BJ (cell line): Measurements from ENCODE around the gene VAV2. TPM values are rescaled to one million over a fixed set of nuclear protein-coding genes. Genes with fewer than 3 reads are reported as not detected.

Source experiments
- CTCF ChIA-PET: fragments of 350-600 bp; formaldehyde crosslinking; extraction: SDS; loops from one replicate; lab custom pipeline; 2021; ENCODE audit warnings: antibody characterized with exemption, inconsistent platforms; lab: Yijun Ruan, JAX
- POLR2A ChIA-PET: fragments of 300-600 bp; sonication (Branson Sonifier 250); formaldehyde crosslinking; extraction: SDS; loops from one replicate; lab custom pipeline; 2021; ENCODE audit warnings: antibody characterized with exemption; lab: Charles Lee
- DNase-seq: peaks from one replicate; pipeline ENCODE4 v3.0.0-alpha.2; 2011; ENCODE audit warnings: low read depth
- H3K27me3 ChIP-seq: 2 replicates; pipeline ENCODE4 v1.6.0; 2011; ENCODE audit warnings: low read length; ENCODE audit not compliant: control insufficient read depth, insufficient read depth
- H3K36me3 ChIP-seq: 2 replicates; pipeline ENCODE4 v1.5.1; 2011; ENCODE audit warnings: low read length; ENCODE audit not compliant: control insufficient read depth, insufficient read depth
- H3K4me3 ChIP-seq: 2 replicates; pipeline ENCODE4 v1.5.1; 2011; ENCODE audit warnings: low read depth, mild to moderate bottlenecking, control low read depth, low read length
- CTCF ChIP-seq: IDR thresholded peaks from 2 replicates; pipeline ENCODE4 v1.5.1; 2011; ENCODE audit warnings: low read depth, mild to moderate bottlenecking, control low read depth, inconsistent platforms, low read length, moderate library complexity; ENCODE audit not compliant: insufficient read depth
- polyA plus RNA-seq: library from polyadenylated mRNA; depleted of rRNA; stranded (reverse); fragments of >200 nt; gene quantifications from 2 replicates; pipeline ENCODE4 v1.2.3, GENCODE V29; 2011

The VAV2 gene
- polyA plus RNA-seq, 1 experiment, result 9.9 TPM

- ChIA-PET CTCF (interaction anchor here (0.6 to 2.8 kb wide), 7 partner anchors 12 to 562 kb away, joined by 3 to 9 read pairs (median 3); partner anchors contain the start of gene FAM163B), POLR2A (no interaction called here)
- DNase-seq, result no peak
- no peaks in the 10 kb centered on the region for H3K36me3 ChIP-seq
- H3K27me3 ChIP-seq, result peaks cover 4% of the 10 kb centered on the region
- no peak overlapping the region for H3K4me3 ChIP-seq
- TF ChIP-seq CTCF, result no peak
These were observed 253.4 kb downstream of the VAV2 start for GRCh38 chr9:133738640-133739225.

DNA sequence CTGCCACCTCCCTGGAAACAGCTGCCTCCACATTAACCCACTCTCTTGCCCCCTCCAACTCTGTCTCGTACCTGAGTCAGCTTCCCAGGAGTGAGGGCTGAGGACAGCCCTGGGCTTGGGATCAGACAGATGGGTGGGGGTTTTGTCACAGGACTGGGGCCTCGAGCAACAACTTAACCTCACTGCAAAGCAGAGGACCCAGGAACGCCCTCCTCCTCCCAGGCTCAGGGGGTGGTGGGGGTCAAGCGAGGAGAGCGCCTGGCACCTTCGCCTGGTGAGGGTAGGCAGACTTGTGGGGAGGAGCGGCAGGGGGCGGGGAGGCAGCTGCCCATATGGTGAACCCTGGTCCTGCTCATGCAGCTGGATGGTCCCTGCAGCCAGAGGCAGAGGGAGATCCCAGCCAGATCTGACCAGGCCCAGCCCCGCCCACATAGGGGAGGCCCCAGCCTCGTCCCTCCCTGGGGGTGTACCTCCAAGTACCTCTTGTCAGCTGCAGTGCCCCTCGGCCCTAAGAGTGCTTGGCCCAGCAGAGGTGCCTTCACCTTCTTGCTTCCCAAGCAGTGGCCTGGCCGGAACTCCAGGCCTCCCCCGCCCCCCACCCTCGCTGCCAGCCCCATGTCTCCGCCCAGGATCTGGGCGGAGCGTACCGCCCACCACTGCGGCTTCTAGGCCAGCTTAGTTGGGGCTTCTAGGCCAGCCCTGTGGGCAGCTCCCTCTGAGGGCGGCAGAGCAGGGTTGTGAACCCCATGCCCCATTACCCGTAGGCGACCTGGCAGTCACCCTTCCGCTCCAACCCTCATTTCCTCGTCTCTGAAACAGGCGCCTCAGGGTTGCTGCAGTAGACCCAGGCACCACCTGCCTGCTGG is 254.1 kb downstream of the VAV2 start, which contains the start of gene SARDH:
SARDH (minus strand) TSS at position 579 of the 866 bp plus-strand sequence. CDS start 4,179 bp downstream, outside the sequence.
- POLR2A ChIA-PET, result no interaction called here
- no peak for DNase-seq

GRCh38 chr9:133737071-133737773 is 254.9 kb downstream of the VAV2 start:
- Histone ChIP-seq H3K4me3 (no peak overlapping the region), H3K27me3 (peaks cover 2% of the 10 kb centered on the region; the same call in 1 of the 2 replicates), H3K36me3 (no peaks in the 10 kb centered on the region)
- CTCF ChIA-PET, result interaction anchor here (2.8 kb wide), 1 partner anchor 10 kb away, joined by 9 read pairs; no protein-coding TSS in a partner anchor
- DNase-seq, result no peak
- TF ChIP-seq CTCF, result no peak
- POLR2A ChIA-PET, result no interaction called here

More for the DNA sequence above, 254.1 kb downstream of the VAV2 start, which contains the start of gene SARDH:
- no peak for TF ChIP-seq CTCF
- Histone ChIP-seq H3K36me3 (no peaks in the 10 kb centered on the region), H3K4me3 (peak within 1 kb of the TSS; percentile 27), H3K27me3 (peaks cover 4% of the 10 kb centered on the region)
- CTCF ChIA-PET, result interaction anchor here (0.6 to 2.8 kb wide), 5 partner anchors 11 to 562 kb away, joined by 3 to 9 read pairs (median 3); partner anchors contain the start of gene FAM163B

GRCh38 chr9:133735931-133736330 is 256.2 kb downstream of the VAV2 start:
- no peak for TF ChIP-seq CTCF
- ChIA-PET POLR2A (no interaction called here), CTCF (interaction anchor here (0.6 to 1.1 kb wide), 2 partner anchors 9 to 146 kb away, joined by 3 read pairs; no protein-coding TSS in a partner anchor)
- DNase-seq, result no peak
- peaks cover 2% of the 10 kb centered on the region for H3K27me3 ChIP-seq
- H3K36me3 ChIP-seq, result no peaks in the 10 kb centered on the region
- H3K4me3 ChIP-seq, result no peak overlapping the region
